ENCODE results near the gene HM13.
"Not testable (repeated sequence)": the region's sequence is repeated elsewhere in the genome, so short reads cannot be mapped to it uniquely, and the experiment has no call there.

The HM13 gene

GRCh38 chr20:31514154-31515071 lies at the start of gene HM13:
Gene HM13 (plus strand): TSS chr20:31514442. CDS start chr20:31514552, 110 bp downstream.
- peak; percentile 75 for DNase-seq (ENCODE audit: low read depth, low spot score)

DNA sequence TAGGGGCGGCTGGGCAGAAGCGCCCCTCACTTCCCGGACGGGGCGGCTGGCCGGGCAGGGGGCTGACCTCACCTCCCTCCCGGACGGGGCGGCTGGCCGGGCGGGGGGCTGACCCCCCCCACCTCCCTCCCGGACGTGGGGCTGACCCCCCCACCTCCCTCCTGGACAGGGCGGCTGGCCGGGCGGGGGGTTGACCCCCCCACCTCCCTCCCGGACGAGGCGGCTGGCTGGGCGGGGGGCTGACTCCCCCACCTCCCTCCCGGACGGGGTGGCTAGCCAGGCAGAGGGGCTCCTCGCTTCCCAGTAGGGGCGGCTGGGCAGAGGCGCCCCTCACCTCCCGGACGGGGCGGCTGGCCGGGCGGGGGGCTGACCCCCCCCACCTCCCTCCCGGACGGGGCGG lies 43.3 kb upstream of the HM13 start:
- not testable (repeated sequence) for DNase-seq (ENCODE audit: low read depth, low spot score)

DNA sequence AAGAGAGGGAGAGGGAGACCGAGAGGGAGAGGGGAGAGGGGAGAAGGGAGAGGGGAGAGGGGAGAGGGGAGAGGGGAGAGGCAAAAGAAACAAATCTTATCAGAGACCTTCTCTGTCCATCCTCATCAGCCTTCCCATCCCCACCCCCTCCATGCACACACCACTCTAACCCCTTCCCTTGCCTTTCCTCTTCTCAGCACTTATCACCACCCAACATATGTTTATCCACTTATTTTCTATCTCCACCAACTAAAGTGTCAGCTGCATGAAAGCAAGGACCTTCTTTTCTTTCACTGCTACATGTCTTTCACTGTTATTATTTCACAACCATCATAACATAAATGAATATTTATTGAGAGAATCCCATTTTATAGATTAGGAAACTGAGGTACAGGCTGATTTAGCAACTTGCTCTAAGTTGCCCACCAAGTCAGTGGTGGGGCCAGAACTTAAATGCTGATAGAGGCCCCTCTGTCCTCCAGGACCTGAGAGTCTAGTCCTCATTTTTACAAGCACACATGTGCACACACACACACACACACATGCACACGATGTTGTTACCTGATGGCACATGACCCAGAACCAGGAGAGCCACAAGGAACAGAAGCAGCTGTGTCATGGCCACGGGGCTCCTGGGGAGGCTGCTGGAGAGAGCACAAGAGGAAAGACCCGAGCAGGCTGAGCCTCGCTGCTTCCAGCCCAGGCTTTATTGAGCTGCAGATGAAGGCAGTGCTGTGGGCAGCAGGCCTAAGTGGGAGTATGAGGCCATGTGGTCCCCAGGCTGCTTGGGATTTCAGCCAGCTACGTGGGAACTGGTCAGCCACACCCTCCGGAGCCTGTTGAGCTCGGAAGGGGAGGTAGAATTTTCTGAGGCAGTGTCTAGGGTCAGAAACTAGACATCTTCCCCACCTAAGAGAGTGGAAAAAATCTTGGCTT lies 41.6 kb upstream of the HM13 start:
- no peak for DNase-seq (ENCODE audit: low read depth, low spot score)

DNA sequence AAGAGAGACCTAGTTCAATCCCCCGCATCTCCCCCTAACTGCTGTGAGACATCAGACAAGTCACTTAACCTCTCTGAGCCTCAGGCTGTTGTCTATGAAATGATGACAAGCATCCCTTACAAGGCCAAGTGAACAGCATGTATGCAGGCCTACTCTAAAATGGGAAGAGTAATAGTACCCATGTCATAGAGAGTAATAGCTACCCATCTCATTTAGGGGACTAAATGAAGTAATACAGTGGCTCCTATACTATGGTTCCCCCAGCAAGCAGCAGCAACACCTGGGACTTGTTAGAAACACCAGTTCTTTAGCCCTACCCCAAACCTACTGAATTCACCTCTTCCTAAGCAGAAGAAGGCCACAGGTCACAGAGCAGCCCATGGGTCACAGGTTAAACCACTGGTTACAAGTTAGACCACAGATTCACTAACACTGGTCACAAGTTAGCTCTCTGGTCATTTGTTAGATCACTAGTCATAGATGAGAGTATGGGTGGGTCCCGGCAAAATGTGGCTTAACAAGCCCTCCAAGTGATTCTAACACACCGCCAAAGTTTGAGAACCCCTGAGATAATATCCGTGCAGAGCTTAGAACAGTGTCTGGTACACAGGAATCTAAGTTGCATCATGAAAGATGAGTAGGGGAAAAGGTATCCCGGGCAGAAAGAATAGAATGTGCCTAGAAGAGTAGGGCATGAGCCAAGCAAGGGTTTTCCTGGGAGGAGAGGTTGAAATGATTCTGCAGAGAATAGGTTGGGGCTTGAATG lies 40.7 kb upstream of the HM13 start:
- DNase-seq (ENCODE audit: low read depth, low spot score) = no peak

- no peak for DNase-seq (ENCODE audit: low read depth, low spot score)
Observed at GRCh38 chr20:31474097-31474436, 40.2 kb upstream of the HM13 start.

DNA sequence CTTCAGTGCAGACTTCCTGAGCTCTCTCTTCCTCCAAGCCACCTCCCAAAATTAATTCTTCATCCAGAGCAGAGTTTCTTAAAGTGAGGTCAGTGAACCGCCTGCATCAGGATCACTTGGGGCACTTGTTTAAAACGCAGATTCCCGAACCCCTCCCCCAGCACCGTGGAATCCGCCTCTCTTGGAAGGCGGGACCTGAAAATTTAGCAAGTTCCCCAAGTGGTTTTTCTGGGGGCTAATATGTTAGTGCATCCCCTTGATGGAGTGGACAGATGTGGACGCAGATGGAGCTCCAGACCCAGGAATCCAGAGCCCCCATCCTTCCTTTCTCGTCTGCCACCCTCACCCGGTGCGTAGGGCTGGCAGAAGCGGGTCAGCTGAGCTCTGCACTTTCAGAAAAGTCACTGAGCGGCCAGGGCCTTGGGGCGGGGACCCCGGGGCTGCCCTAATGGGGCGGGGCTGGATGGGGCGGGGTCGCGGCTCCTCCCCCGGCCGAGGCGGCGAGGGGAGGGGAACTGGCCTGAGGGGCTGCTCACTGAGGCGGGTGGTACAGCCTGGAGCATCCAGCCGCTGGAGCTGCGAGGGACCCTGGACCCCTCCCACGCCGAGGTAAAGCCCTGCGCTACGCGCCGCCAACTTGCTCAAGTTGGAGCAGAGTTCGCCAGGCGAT lies 39.3 kb upstream of the HM13 start, which contains the start of the genes DEFB124 and REM1:
TSS of gene DEFB124 (minus strand) at position 370 of the 670 bp plus-strand sequence. CDS start 2,114 bp downstream, outside the sequence.
TSS of gene REM1 (plus strand) at position 531 of the 670 bp plus-strand sequence. CDS start 1,158 bp downstream, outside the sequence.
- DNase-seq (ENCODE audit: low read depth, low spot score) = no peak

DNA sequence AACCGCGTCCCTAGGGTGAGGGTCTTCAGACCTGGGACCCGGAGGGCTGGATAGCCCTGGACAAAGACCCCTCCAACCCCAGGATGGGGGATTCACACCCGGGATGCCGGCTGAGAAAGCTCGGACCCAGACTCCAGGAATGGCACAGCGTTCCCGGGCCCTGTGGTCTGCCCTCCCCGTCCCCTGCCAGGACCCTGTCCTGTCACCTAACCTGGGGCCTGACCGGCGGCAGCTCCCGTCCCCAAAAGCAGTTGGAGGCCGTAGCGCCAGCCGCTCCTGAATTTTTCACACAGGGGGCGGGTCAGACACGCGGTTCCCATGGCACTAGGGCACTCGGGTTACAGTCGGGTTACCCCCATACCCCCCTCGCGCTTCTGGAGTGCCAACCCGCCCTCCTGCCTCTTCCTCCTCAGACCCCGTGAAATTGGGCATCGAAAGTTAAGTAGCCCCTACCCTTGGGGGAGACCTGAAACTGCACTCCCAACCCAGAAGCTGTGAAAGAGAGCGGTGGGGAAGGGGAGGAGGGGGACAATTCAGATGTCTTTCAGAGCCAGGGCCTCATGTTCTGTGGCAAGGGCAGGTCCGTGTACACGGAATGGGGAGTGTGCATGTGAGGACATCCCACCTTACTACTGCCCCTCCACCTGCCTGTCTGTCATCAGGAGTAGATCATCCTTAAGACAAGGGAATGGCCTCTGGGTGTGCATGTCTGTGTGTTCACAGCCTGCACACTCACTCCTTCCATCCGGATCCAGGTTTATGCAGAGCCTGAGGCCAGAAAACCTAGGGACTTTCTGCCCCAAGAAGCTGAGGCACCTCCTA lies 38.6 kb upstream of the HM13 start:
- no peak for DNase-seq (ENCODE audit: low read depth, low spot score)

DNA sequence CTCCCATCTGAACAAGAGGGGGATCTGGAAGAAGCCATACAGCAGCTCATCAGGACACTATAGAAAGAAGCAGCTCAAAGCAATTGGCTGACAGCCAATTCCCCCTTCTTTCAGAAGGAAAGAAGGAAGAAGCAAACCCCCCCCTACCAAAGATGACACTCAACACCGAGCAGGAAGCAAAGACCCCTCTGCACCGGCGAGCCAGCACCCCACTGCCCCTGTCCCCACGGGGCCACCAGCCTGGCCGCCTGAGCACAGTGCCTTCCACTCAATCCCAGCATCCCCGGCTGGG lies 38.0 kb upstream of the HM13 start:
- DNase-seq (ENCODE audit: low read depth, low spot score) = no peak

DNA sequence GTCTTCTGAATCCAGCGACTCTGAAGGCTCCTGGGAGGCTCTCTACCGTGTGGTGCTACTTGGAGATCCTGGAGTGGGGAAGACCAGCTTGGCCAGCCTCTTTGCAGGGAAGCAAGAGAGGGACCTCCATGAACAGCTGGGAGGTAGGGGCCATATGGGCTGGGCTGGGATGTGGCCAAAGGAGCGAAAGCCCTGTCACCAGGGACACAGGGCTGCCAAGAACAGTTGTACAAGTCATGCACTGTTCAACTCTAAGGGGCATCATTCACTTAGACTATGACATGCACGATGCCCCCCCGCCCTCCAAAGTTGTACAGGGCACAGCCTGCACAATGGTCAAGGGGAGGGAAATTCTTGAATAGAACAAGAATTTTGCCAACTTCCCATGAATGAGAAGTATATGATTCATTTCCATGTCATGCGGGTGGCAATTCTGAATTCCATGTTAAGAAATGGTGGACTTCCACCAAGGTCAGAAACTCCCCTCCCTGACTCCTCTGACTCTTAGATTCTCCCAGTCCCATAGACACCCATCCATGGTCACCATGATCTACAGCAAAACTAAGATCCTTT lies 37.5 kb upstream of the HM13 start:
- no peak for DNase-seq (ENCODE audit: low read depth, low spot score)

- no peak for DNase-seq (ENCODE audit: low read depth, low spot score)
Observed at GRCh38 chr20:31484001-31484400, 30.2 kb upstream of the HM13 start.

- no peak for DNase-seq (ENCODE audit: low read depth, low spot score)
Observed at GRCh38 chr20:31485450-31486339, 28.5 kb upstream of the HM13 start.

- DNase-seq (ENCODE audit: low read depth, low spot score) = no peak
Observed at GRCh38 chr20:31488115-31488514, 26.1 kb upstream of the HM13 start.

DNA sequence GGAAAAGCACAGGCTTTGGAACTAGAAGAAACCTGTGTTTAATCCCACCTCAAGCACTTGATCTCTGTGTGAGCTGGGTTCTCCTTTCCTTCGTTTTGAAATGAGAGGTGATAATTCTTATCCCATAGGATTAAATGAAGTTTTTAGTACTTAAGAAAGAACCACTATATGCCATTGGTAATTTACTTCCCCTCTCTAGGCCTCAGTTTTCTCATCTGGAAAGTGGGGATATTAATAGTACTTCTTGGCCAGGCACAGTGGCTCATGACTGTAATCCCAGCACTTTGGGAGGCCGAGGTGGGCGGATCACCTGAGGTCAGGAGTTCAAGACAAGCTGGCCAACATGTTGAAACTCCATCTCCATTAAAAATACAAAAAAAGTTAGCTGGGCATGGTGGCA lies 25.1 kb upstream of the HM13 start:
- no peak for DNase-seq (ENCODE audit: low read depth, low spot score)

GRCh38 chr20:31490752-31491151 lies 23.5 kb upstream of the HM13 start:
- DNase-seq (ENCODE audit: low read depth, low spot score) = no peak

DNA sequence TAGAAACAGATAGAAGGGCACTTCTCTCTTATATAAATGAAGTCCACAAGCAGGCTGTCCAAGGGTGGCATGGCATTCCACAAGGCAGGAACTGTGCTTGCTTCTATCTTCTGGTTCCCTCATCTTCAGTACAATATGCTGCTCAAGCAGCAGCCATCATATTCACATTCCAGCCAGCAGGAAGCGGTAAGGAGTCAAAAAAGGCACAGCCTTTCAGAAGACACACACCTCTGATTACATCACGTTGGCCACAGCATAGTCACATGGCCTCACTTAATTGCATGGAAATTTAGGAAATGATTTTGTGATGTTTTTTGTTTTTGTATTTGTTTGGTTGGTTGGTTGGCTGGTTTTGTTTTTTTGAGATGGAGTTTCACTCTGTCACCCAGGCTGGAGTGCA lies 20.1 kb upstream of the HM13 start:
- DNase-seq (ENCODE audit: low read depth, low spot score) = no peak

DNA sequence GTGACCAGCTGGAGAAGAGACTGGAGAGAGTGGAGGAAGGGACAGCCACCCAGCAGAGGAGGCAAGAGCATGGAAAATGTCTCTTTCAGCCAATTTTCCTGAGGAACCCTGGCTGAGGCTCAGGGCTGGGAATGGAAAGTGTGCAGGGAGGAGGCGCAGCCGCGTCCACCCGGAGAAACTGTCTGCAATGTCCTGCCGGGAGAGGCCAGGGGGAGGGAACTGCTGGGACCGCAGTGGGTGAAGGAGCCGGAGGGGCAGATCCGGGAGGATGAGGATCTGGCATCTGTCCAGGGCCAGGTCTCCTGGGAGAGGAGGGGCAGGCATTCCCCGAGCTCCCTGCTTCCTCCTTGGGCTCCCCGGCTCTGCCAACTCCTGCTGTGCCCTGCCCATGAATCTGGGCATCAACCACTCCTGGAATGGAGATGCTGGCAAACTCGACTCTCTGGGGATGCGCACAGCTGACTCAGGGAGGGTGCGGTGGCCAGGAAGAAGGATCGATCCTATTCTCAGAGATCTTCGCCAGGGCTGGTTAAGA lies 17.4 kb upstream of the HM13 start:
- no peak for DNase-seq (ENCODE audit: low read depth, low spot score)

DNA sequence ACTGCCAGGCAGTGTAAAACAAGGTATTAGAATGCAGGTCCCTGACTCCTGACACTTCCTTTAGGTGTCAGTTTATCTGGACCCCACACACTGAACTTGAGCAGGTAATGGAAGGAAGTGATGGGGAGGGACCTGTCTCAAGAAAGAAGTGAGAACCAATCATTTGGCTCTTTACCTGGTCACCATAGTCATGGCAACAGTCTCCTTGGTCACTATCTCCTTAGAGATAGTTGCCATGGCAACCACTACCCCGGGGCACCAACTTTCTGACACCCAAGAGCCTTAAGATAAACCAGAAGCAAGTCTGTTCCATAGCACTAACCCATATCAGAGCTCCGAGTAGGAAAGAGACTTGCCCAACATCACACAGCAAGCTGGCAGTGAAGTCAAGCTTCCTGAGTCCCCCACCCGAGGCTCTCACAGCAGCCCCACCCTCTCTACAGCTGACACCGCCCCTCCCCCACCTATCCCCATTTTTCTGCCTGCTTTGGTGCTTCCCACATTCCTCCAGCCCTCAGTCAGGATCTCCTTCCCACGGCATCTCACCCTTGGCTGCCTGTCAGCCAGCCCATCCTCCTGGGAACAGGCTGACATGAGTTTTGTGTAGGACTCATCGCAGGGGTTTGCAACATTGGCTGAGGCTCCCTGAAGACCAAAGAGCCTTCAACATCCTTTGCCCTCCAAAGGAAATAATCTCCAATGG lies 16.3 kb upstream of the HM13 start:
- DNase-seq (ENCODE audit: low read depth, low spot score) = no peak

DNA sequence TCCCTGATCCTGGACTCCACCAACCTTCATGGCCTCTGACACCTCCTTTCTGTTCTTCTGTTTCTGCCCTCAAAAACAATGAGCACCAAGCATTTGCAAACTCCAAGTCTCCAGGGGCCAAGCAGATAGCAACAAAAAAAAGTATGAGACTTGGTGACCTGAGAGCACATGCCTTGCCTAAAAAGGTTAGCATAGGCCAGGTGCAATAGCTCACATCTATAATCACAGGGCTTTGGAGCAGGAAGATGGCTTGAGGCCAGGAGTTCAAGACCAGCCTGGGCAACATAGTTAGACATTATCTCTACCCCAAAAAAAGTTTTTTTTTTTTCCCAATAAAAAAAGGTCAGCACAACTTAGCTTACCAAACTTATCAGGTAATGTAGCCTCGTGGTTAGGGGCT lies 13.7 kb upstream of the HM13 start:
- DNase-seq (ENCODE audit: low read depth, low spot score) = no peak

All from activated CD4-positive, CD25-positive, alpha-beta regulatory T cell treated with anti-CD3 and anti-CD28 coated beads, Interleukin-2, amount 50 U/mL, for 16 hours (primary cell).